Right cardiac atrium (tissue), 5 donors: ENCODE measurements around the gene FNIP1. TPM values are rescaled to one million over a fixed set of nuclear protein-coding genes. Genes with fewer than 3 reads are reported as not detected.
"Not testable (repeated sequence)": the region's sequence is repeated elsewhere in the genome, so short reads cannot be mapped to it uniquely, and the experiment has no call there.

ENCODE experiments used
- ATAC-seq, 2 donors: fragments of 200-7000 bp; cut with Tn5 transposase; one replicate each; pipeline versions ENCODE4 v1.8.0 to v1.9.1; 2020; ENCODE audit warnings: moderate library complexity in 2 of 2, mild to moderate bottlenecking in 1 of 2
- DNase-seq, 3 donors: peaks; one replicate each; pipeline ENCODE4 v3.0.0-alpha.2; 2020
- H3K27ac ChIP-seq: one replicate; pipeline ENCODE4 v1.5.1; 2013; ENCODE audit warnings: mild to moderate bottlenecking, low read length, control low read depth, moderate library complexity
- H3K27me3 ChIP-seq: one replicate; pipeline ENCODE4 v1.6.1; 2013; ENCODE audit not compliant: control insufficient read depth, insufficient read depth
- H3K4me1 ChIP-seq: one replicate; pipeline ENCODE4 v1.6.1; 2013; ENCODE audit warnings: low read length; ENCODE audit not compliant: control insufficient read depth, insufficient read depth
- H3K4me3 ChIP-seq: one replicate; pipeline ENCODE4 v1.5.1; 2013; ENCODE audit warnings: low read length, control low read depth
- H3K9me3 ChIP-seq: one replicate; pipeline ENCODE4 v1.6.1; 2013; ENCODE audit warnings: low read length; ENCODE audit not compliant: control insufficient read depth
- WGBS: extraction: QIAGEN DNeasy Blood & Tissue Kit; methylation state at CpG from one replicate; pipeline ENCODE4 v1.1.7; 2013; 5-methylcytosine and 5-hydroxymethylcytosine counted together
- intact Hi-C, 4 donors: fragments of 100-400 bp; cut with DNase I; formaldehyde crosslinking; loops; one replicate each; pipeline versions ENCODE4 v1.11.0 to v1.14.0; 2022 to 2023
- long read RNA-seq, 4 donors: library from polyadenylated mRNA; unstranded; transcript quantifications; one replicate each; pipeline ENCODE4 v2.0.0, GENCODE V29; 2020 to 2021
- polyA plus RNA-seq: library from polyadenylated mRNA; stranded (reverse); fragments of 200-250 nt; gene quantifications from one replicate; pipeline ENCODE4 v1.2.3, GENCODE V29; 2013
- total RNA-seq, 4 donors: library from RNA; stranded (reverse); fragmentation: NEBNext Ultra II Directional; extraction: Animal tissue kit (Norgen Biotek cat#: 25700); gene quantifications; one replicate each; pipeline ENCODE4 v1.2.1, GENCODE V29; 2021
- donor health status: healthy with polysubstance abuse.
- donor health status: DM: no; HTN: yes; CAD: no.
- donor health status: DM: no; HTN: no; CAD: no.
- donor health status: DM: no; HTN: yes; CAD: no; lungs with severe emphysema.
- donor health status: DM: yes; HTN: yes; CAD: no.

The FNIP1 gene
- total RNA-seq, result 10 to 100 TPM; 26.8 to 35.8 (median 31.2) TPM
- polyA plus RNA-seq, result 5.8 TPM
- long read RNA-seq, donor 1, full-length matches to known transcripts, result 8 of 20 reads
- long read RNA-seq, donor 1, partial matches to known transcripts, result 9 of 20 reads
- long read RNA-seq, donor 1, other reads (novel, unspliced or antisense), result 3 of 20 reads
- long read RNA-seq, donor 2, partial matches to known transcripts, result 3 of 3 reads
- long read RNA-seq, donor 2, other reads (novel, unspliced or antisense), result 0 of 3 reads
- long read RNA-seq, donor 3, partial matches to known transcripts, result 5 of 12 reads
- long read RNA-seq, donor 3, other reads (novel, unspliced or antisense), result 3 of 12 reads
- long read RNA-seq, donor 4, transcript FNIP1-203 (18 exons, 3,845 nt), result major isoform, 5 of 11 reads
- long read RNA-seq, donor 4, partial matches to known transcripts, result 2 of 11 reads
- long read RNA-seq, donor 4, other reads (novel, unspliced or antisense), result 3 of 11 reads

DNA sequence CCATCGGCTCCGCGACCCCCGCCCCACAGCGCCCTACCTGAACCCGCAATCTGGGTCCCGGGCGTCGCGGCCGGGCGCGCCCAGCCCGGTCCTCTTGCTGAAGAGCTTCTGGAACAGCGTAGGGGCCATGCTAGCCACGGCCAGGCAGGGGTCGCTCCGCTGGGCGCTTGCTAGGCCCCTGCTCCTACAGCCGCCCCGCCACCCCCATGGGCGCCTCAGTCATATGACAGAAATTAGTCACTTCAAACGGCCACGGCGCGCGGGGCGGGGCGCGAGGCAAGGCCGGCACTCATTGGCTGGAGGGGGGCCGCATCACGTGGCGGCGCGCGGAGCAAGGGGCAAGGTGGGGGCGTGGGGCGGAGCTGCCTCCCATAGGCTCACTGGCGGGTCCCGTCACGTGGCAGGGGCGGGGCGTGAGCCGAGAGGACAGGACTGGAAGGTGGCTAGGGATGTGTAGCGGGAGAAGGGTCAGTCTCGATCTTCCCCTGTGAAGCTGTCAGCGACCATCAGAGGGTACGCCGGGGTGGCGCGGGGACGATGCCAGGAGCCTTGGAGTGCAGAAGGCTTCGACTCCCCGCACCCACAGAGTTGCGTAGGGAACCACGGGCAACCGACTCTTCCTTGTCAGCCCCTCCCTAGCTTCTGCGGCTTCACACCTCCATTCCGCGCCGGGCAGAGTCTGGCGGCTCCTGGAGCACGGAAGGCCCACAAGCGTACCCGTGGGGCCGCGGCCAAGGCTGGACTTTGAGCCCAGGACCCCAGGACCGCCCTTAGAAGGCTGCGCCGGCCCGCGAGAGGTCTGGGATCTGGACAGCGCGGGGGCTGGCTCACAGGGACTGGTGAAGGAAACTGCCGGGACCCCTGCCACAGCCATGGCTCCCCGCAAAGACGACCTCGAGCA is at the start of gene FNIP1:
Gene FNIP1, minus strand, starts transcription at position 225 of the 901 bp plus-strand sequence. Its CDS starts 96 bp downstream, at position 129.
- ATAC-seq (peak; percentile 99), DNase-seq (peak; percentile 100)
- H3K4me1 ChIP-seq, result peaks cover 3% of the 10 kb centered on the region
- H3K27me3 ChIP-seq, result no peaks in the 10 kb centered on the region
- H3K4me3 ChIP-seq, result peak within 1 kb of the TSS; percentile 76
- intact Hi-C loops, result loop anchor here in 1 of 4 donors (10.0 kb wide), 1 partner anchor 212 kb away; no protein-coding TSS in a partner anchor
- no peaks in the 10 kb centered on the region for H3K9me3 ChIP-seq
- peak within 1 kb of the TSS; percentile 91 for H3K27ac ChIP-seq
- WGBS, result under 1% methylated on average over 79 of the region's 79 CpGs

DNA sequence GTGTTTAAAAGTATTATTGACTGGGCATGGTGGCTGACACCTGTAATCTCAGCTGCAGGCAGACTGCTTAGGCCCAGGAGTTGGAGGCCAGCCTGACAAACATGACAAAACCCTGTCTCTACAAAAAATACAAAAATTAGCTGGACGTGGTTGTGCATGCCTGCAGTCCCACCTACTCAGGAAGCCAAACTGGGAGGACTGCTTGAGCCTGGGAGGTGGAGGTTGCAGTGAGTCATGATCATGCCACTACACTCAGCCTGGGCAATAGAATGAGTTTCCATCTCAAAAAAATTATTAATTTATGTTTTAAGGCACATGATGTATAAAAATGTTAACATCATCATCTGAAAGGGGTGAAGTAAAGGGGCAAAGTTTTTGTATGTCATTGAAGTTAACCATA is 49.7 kb upstream of the FNIP1 start:
- intact Hi-C loops, result no loop called here
- Histone ChIP-seq H3K27me3 (no peaks in the 10 kb centered on the region), H3K4me1 (no peaks in the 10 kb centered on the region), H3K9me3 (no peaks in the 10 kb centered on the region), H3K4me3 (no peak overlapping the region), H3K27ac (no peak overlapping the region)
- no peak for ATAC-seq
- no peak for DNase-seq
- 57% methylated on average over 1 of the region's 1 CpG for WGBS

DNA sequence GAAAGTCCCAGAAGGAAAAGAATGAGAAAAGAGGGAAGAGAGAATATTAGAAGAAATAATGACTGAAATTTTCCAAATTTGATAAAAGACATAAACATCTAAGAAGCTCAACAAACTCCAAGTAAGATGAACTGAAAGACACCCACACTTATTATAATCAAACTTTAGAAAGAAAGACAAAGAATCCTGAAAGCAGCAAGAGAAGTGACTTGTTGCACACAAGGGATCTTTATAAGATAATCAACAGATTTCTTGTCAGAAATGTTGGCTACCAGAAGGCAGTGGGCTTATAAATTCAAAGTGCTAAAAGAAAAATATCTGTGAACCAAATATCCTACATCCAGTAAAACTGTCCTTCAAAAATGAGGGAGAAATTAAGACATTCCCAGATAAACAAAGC is 49.0 kb upstream of the FNIP1 start:
- ATAC-seq (no peak), DNase-seq (no peak)
- no peaks in the 10 kb centered on the region for H3K27me3 ChIP-seq
- no peaks in the 10 kb centered on the region for H3K9me3 ChIP-seq
- no peak overlapping the region for H3K27ac ChIP-seq
- H3K4me1 ChIP-seq, result no peaks in the 10 kb centered on the region
- H3K4me3 ChIP-seq, result no peak overlapping the region
- intact Hi-C loops, result no loop called here

DNA sequence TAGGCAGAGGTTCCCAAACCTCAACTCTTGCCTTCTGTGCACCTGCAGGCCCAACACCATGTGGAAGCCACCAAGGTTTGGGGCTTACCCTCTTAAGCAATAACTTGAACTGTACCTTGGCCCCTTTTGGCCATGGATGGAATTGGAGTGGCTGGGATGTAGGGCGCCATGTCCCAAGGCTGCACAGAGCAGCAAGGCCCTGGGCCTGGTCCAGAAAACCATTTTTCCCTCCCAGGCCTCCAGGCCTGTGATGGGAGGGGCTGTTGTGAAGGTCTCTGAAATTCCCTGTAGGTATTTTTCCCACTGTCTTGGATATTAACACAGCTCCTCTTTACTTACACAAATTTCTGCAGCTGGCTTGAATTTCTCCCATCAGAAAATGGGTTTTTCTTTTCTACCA is 46.2 kb upstream of the FNIP1 start:
- H3K4me1 ChIP-seq, H3K27ac ChIP-seq, ATAC-seq, H3K4me3 ChIP-seq, H3K9me3 ChIP-seq, H3K27me3 ChIP-seq, intact Hi-C loops: not testable (repeated sequence)
- peak in 1 of 3 donors; percentile 23 for DNase-seq
- 76% methylated on average over 1 of the region's 1 CpG for WGBS

DNA sequence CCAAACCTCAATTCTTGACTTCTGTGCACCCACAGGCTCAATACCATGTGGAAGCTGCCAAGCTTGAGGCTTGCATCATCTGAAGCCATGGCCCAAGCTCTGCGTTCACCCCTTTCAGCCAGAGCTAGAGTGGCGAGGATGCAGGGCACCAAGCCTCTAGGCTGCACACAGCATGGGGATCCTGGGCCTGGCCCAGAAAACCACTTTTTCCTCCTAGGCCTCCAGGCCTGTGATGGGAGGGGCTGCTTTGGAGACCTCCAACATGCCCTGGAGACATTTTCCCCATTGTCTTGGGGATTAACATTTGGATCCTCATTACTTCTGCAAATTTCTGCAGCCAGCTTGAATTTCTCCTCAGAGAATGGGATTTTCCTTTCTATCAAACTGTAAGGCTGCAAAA is 35.9 kb upstream of the FNIP1 start:
- 91% methylated on average over 2 of the region's 2 CpGs for WGBS
- H3K27me3 ChIP-seq, H3K9me3 ChIP-seq, H3K4me1 ChIP-seq, H3K4me3 ChIP-seq, intact Hi-C loops, H3K27ac ChIP-seq, DNase-seq, ATAC-seq: not testable (repeated sequence)

DNA sequence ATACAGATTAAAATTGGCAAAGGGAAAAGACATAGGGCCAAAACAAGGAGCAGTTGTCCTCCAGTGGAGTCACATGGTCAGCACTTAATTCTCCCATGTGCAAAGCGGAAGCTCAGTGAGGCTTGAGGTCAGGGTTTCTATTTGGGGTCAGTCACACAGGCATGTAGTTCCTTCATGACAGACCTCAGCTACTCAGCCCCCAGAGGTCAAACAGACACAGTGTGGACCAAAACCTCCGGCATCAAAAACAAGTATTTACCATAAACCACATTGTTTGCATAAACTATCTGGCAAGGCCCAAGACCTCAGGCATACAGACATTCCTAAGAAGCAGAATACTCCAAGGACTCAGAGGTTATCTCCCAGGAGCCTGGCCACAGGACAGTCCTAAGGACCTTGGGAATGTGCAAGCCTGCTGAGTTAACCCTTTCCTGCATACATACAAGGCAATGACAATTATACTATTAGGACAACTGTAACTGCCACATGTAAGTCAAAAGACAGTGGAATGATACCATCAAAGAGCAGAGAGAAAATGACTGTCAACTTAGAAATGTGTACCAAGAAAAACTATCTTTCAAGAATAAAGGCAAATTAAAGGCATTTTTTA is 28.7 kb upstream of the FNIP1 start:
- WGBS, result 62% methylated on average over 2 of the region's 2 CpGs
- Histone ChIP-seq H3K4me3 (no peak overlapping the region), H3K27ac (no peak overlapping the region), H3K27me3 (no peaks in the 10 kb centered on the region), H3K4me1 (no peaks in the 10 kb centered on the region), H3K9me3 (no peaks in the 10 kb centered on the region)
- ATAC-seq (no peak), DNase-seq (no peak)
- intact Hi-C loops, result loop anchor here in 1 of 4 donors (10.0 kb wide), 1 partner anchor 119 kb away; the partner anchor contains the start of gene MEIKIN

DNA sequence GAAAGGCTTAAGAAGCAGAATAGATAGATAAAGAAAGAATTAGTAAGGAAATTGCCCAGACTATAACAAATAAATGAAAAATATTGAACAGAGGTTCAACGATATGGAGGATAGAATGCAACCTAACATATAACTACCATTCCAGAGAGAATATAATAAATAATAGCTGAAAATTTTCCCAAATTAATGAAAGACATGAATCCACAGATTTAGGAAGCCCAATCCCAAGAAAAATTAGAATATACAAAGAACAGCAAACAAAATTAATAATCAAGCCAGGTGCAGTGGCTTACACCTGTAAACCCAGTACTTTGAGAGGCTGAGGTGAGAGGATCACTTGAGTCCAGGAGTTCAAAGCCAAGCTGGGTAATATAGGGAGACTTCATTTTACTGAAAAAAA is 27.8 kb upstream of the FNIP1 start:
- no peak for DNase-seq
- H3K27me3 ChIP-seq, result no peaks in the 10 kb centered on the region
- H3K4me1 ChIP-seq, result no peaks in the 10 kb centered on the region
- intact Hi-C loops, result loop anchor here in 1 of 4 donors (10.0 kb wide), 1 partner anchor 120 kb away; the partner anchor contains the start of gene MEIKIN
- H3K4me3 ChIP-seq, result no peak overlapping the region
- H3K27ac ChIP-seq, result no peak overlapping the region
- WGBS, result 94% methylated on average over 1 of the region's 1 CpG
- H3K9me3 ChIP-seq, result no peaks in the 10 kb centered on the region
- ATAC-seq, result no peak

- H3K9me3 ChIP-seq, result no peaks in the 10 kb centered on the region
- WGBS, result 77% methylated on average over 1 of the region's 1 CpG
- no peak overlapping the region for H3K4me3 ChIP-seq
- intact Hi-C loops, result loop anchor here in 1 of 4 donors (10.0 kb wide), 1 partner anchor 124 kb away; the partner anchor contains the start of gene MEIKIN
- H3K27ac ChIP-seq, result no peak overlapping the region
- no peaks in the 10 kb centered on the region for H3K4me1 ChIP-seq
- H3K27me3 ChIP-seq, result no peaks in the 10 kb centered on the region
- DNase-seq (no peak), ATAC-seq (no peak)
These were observed 24.4 kb upstream of the FNIP1 start for GRCh38 chr5:131821221-131821620.

- H3K27ac ChIP-seq, result no peak overlapping the region
- H3K27me3 ChIP-seq, result no peaks in the 10 kb centered on the region
- H3K4me3 ChIP-seq, result no peak overlapping the region
- H3K4me1 ChIP-seq, result no peaks in the 10 kb centered on the region
- no peaks in the 10 kb centered on the region for H3K9me3 ChIP-seq
- intact Hi-C loops, result loop anchor here in 1 of 4 donors (10.0 kb wide), 1 partner anchor 187 kb away; no protein-coding TSS in a partner anchor
- no peak for ATAC-seq
- 83% methylated on average over 2 of the region's 2 CpGs for WGBS
- no peak for DNase-seq
These were observed 21.3 kb upstream of the FNIP1 start for GRCh38 chr5:131818001-131818724.

- no peak for DNase-seq
- Histone ChIP-seq H3K27ac (no peak overlapping the region), H3K4me3 (no peak overlapping the region), H3K9me3 (no peaks in the 10 kb centered on the region), H3K27me3 (no peaks in the 10 kb centered on the region), H3K4me1 (no peaks in the 10 kb centered on the region)
- 45% methylated on average over 2 of the region's 2 CpGs for WGBS
- ATAC-seq, result no peak
- intact Hi-C loops, result loop anchor here in 3 of 4 donors (5.0 to 10.0 kb wide), 2 partner anchors 190 to 192 kb away; no protein-coding TSS in a partner anchor
These were observed 18.2 kb upstream of the FNIP1 start for GRCh38 chr5:131814990-131815389.
